GM12865 (cell line): ENCODE results near the gene SLC9A9.

Experiments
- DNase-seq: peaks from one replicate; pipeline ENCODE4 v3.0.0; 2010; ENCODE audit warnings: low read depth
- H3K4me3 ChIP-seq: 2 replicates; pipeline ENCODE4 v1.5.1; 2011; ENCODE audit warnings: mild to moderate bottlenecking, low read depth, low read length, control low read depth
- TF ChIP-seq, protein P1 (sequence below): IDR thresholded peaks from 2 replicates; pipeline ENCODE4 v1.5.1; 2011; ENCODE audit warnings: low read length, control low read depth, low read depth, inconsistent platforms; ENCODE audit not compliant: insufficient read depth; ENCODE audit errors: missing control alignments

Gene SLC9A9

DNA sequence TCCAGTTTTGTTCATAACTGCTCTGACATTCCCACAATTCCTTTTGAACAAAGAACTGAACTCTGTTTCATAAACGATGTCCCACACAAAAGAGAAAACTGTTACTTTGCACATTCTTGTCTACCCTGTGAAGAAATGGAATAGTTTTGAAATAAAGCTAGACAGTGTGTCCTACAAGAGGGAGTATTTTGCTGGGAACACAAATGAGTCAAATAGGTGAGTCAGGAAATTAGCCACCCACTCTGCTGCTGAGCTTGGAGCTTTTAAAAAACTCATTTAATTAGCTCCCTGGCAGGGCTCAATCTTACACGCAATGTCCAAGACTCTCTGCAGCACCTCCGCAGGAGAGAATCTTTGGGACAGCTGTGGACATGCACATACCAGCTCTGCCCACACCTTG is 193.4 kb downstream of the SLC9A9 start:
- no peak for DNase-seq
- TF ChIP-seq, protein P1, sequence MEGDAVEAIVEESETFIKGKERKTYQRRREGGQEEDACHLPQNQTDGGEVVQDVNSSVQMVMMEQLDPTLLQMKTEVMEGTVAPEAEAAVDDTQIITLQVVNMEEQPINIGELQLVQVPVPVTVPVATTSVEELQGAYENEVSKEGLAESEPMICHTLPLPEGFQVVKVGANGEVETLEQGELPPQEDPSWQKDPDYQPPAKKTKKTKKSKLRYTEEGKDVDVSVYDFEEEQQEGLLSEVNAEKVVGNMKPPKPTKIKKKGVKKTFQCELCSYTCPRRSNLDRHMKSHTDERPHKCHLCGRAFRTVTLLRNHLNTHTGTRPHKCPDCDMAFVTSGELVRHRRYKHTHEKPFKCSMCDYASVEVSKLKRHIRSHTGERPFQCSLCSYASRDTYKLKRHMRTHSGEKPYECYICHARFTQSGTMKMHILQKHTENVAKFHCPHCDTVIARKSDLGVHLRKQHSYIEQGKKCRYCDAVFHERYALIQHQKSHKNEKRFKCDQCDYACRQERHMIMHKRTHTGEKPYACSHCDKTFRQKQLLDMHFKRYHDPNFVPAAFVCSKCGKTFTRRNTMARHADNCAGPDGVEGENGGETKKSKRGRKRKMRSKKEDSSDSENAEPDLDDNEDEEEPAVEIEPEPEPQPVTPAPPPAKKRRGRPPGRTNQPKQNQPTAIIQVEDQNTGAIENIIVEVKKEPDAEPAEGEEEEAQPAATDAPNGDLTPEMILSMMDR, result no peak
- no peak overlapping the region for H3K4me3 ChIP-seq

DNA sequence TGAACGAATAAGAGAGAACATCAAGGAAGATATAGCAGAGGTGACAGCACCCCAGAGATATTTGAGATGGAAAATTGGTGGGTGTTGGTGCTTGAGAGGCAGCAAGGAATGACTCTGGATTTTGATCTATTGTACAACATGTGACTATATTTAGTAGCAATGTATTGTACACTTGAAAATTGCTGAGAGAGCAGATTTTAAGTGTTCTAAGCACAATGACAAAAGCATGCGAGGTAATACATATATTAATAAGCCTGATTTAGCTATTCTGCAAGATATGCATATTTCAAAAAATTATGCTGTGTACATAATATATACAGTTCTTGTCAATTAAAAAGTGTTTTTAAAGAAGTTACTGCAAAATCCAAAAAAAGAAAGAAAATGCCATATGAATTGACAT is 194.3 kb downstream of the SLC9A9 start:
- TF ChIP-seq, protein P1, result no peak
- DNase-seq, result no peak

DNA sequence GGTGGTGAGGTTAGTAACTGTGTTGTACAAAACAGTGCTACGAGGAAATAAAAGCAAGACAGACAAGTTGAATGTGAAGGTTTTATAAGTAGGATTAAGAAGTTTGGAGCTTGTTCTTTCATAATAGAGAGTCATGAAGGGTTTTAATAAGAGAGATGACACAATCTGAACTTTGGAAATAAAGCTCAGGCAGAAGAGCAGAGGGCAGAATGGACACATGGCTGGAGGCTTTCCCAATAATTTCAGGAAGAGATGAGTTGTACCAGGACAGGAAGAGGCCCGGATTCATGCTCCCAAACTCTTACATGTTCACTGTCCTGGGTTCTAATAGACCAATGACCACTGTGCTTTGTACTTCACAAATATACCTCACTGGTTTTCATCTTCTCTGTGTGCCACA is 194.8 kb downstream of the SLC9A9 start:
- TF ChIP-seq, protein P1, result no peak
- no peak overlapping the region for H3K4me3 ChIP-seq
- no peak for DNase-seq

More for the DNA sequence above, 194.3 kb downstream of the SLC9A9 start:
- H3K4me3 ChIP-seq, result no peak overlapping the region

DNA sequence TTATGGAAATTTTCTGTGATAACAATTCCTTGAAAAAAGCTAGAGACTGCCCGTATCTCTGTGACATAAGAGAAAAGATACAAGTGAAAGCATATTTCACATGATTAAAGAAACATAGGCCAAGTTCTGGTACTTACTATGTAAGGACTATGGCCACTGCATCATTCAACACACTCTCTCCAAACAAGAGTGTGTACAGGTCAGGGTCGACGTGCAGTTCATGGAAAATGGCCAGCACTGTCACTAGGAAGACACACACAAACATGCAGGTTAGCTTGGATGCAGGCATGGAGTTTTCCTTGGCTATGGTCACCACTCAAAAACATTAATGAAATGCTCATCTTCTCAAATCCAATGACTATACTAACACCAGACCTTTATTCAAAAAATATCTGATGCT is 196.2 kb downstream of the SLC9A9 start:
- H3K4me3 ChIP-seq, result no peak overlapping the region
- DNase-seq, result no peak
- TF ChIP-seq, protein P1, result no peak

DNA sequence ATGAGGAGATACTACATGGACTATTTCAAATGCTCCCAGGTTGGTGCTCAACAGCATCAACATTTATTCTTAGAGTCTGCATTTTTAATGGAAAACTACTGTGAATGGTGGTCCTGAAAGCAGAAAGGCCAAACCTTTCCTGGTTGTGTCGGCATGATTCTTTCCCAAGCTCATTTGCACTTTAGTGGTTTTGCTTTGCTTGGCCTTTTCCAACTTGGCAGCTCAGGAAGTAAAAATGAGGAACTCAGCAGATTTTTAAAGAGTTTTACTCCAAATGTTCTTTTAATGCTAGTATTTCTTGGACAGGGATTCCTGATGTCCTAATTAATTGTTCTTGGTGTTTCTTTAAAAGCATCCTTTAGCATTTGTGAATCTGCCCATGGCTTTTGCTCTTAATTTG is 197.4 kb downstream of the SLC9A9 start:
- no peak overlapping the region for H3K4me3 ChIP-seq
- DNase-seq, result no peak
- TF ChIP-seq, protein P1, result no peak

DNA sequence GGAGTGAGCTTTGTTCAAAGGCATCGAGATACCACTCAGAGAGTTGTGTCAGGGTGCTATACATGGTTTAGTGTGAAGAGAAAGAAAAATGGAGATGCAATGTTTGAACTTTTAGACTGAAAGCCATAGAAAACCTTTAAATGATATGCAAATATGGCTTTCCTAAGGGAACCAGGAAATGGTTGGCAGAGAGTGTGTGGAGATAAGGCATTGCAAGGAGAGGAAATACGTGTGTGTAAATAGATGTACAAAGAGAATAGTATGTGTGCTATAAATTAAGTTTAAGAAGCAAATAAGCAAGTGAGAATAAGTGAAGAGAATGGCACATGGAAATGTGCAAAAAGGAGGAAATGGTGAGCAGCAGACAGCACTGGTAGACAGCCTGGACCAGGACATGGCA is 198.1 kb downstream of the SLC9A9 start:
- TF ChIP-seq, protein P1, result no peak
- H3K4me3 ChIP-seq, result no peak overlapping the region
- DNase-seq, result no peak

DNA sequence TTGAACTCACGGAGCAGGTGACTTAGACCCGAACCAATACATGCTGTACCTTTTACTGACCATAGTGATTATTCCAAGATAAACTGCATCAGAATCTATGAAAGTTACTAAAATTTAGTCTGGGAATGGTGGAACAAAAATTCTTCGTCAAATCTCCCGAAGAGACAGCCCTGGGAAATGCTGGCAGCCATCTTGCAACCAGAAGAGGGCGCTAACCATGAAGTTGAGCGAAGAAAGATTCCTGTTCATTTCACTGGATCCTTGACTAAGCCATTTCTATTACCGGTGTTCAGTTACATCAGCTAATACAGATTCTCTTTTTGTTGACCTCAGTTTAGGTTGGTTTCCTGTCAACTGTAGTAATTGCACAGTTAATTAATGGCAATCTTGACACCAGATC is 199.6 kb downstream of the SLC9A9 start:
- H3K4me3 ChIP-seq, result no peak overlapping the region
- TF ChIP-seq, protein P1, result peak; percentile 26
- DNase-seq, result no peak
